SH-SY5Y (cell line): ENCODE measurements around the gene REX1BD.

Source experiments
- GATA2 ChIP-seq: IDR thresholded peaks from 2 replicates; pipeline ENCODE4 v1.6.1; 2011; ENCODE audit warnings: mild to moderate bottlenecking, low read depth, low read length
- GATA3 ChIP-seq: IDR thresholded peaks from 2 replicates; pipeline ENCODE4 v1.6.1; 2011; ENCODE audit warnings: low read depth, mild to moderate bottlenecking, low read length, moderate library complexity

DNA sequence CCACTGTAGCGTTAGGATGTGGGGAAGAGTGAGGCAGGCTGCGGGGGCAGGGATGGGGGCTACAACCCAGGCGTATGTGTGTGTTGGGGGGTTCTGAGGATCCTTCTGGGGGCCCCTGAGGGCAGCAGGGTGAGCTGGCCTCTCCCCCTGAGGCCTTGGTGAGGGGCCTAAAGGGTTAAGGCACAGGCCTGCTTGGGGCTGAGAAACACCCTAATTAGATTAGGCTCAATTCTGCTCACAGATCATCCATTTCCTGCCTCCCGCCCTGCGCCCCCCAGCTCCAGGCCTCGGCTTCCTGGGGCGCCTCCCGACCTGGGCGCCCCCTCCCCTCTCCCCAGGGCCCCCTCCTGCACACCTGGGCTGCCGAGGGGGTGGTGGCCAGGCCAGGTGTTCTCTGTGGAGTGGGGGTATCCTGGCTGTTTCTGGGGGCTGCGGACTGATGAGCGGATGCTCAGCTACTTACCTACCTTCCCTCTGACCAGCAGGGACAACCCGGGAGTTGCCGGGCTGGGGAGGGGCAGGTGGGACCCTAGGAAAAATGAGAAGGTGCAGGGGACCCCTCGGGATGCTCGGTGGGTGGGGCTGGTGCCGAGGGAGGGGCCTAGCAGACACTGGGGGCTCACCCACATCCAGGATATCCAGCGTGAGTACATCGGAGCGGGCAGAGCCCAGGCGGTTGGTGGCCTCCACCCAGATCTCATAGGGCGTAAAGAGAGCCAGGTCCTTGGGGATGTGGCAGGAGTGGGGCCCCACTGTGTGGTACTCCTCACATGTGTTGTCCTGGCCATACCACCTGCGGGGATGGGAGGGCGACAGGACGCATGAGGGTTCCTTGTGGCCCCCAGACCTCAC is 9.4 kb downstream of the REX1BD start:
- no peak for TF ChIP-seq GATA2
- TF ChIP-seq GATA3: no peak
